GM12878 (cell line): ENCODE results near the gene LAT. TPM values are rescaled to one million over a fixed set of nuclear protein-coding genes. Genes with fewer than 3 reads are reported as not detected.

ENCODE experiments used
- BCLAF1 ChIP-seq: fragments of 450-650 bp; IDR thresholded peaks from 2 replicates; pipeline ENCODE4 v1.6.1; 2017; ENCODE audit warnings: antibody characterized with exemption, mild to moderate bottlenecking, moderate library complexity
- BRCA1 ChIP-seq: IDR thresholded peaks from 2 replicates; pipeline ENCODE4 v1.6.1; 2011; ENCODE audit warnings: low read depth, low read length, improper control_type of control experiment
- CHD4 ChIP-seq: fragments of 200-600 bp; sonication (generic); IDR thresholded peaks from 2 replicates; pipeline ENCODE4 v1.6.1; 2016; ENCODE audit warnings: mild to moderate bottlenecking
- EED ChIP-seq: sonication (generic); IDR thresholded peaks from 2 replicates; pipeline ENCODE4 v1.6.1; 2016; ENCODE audit warnings: antibody characterized with exemption, low read depth
- IKZF2 ChIP-seq, 2 experiments: fragments of 450-650 bp; IDR thresholded peaks; 2 replicates each; pipeline ENCODE4 v1.6.1; 2017; ENCODE audit warnings: mild to moderate bottlenecking in 2 of 2, moderate library complexity in 2 of 2
- IRF5 ChIP-seq: fragments of 450-650 bp; IDR thresholded peaks from 2 replicates; pipeline ENCODE4 v1.6.1; 2017; ENCODE audit warnings: borderline replicate concordance
- KLF5 ChIP-seq: fragments of 450-650 bp; IDR thresholded peaks from 2 replicates; pipeline ENCODE4 v1.6.1; 2014; ENCODE audit warnings: mild to moderate bottlenecking; ENCODE audit not compliant: partially characterized antibody
- MYB ChIP-seq: fragments of 150-350 bp; IDR thresholded peaks from 2 replicates; pipeline ENCODE4 v1.6.1; 2014; ENCODE audit warnings: mild to moderate bottlenecking, low read depth, low read length, borderline replicate concordance
- PKNOX1 ChIP-seq: fragments of 450-650 bp; IDR thresholded peaks from 2 replicates; pipeline ENCODE4 v1.6.1; 2016; ENCODE audit warnings: mild to moderate bottlenecking
- POLR2A ChIP-seq: IDR thresholded peaks from 2 replicates; pipeline ENCODE4 v1.6.1; 2011; ENCODE audit warnings: low read depth, mild to moderate bottlenecking, low read length
- RB1 ChIP-seq: fragments of 450-650 bp; formaldehyde crosslinking; IDR thresholded peaks from 2 replicates; pipeline ENCODE4 v1.6.1; 2017; ENCODE audit warnings: mild to moderate bottlenecking, borderline replicate concordance
- RELA ChIP-seq: fragments of 450-650 bp; IDR thresholded peaks from 2 replicates; pipeline ENCODE4 v1.8.0; 2014; ENCODE audit warnings: borderline replicate concordance; ENCODE audit not compliant: partially characterized antibody
- SIX5 ChIP-seq: IDR thresholded peaks from 2 replicates; pipeline ENCODE4 v1.6.1; 2011; ENCODE audit warnings: mild to moderate bottlenecking, low read depth, low read length, moderate library complexity; ENCODE audit not compliant: severe bottlenecking
- SMAD1 ChIP-seq: fragments of 450-650 bp; IDR thresholded peaks from 2 replicates; pipeline ENCODE4 v1.6.1; 2018; ENCODE audit warnings: mild to moderate bottlenecking, low read depth; ENCODE audit not compliant: partially characterized antibody
- SMARCA5 ChIP-seq: fragments of 450-650 bp; IDR thresholded peaks from 2 replicates; pipeline ENCODE4 v1.6.1; 2017; ENCODE audit warnings: mild to moderate bottlenecking
- SP1 ChIP-seq: IDR thresholded peaks from one replicate; pipeline ENCODE4 v1.6.1; 2011; ENCODE audit warnings: low read depth, low read length
- SREBF2 ChIP-seq: IDR thresholded peaks from 2 replicates; pipeline ENCODE4 v1.6.1; 2012; ENCODE audit warnings: mild to moderate bottlenecking, low read length
- TCF12 ChIP-seq: IDR thresholded peaks from 2 replicates; pipeline ENCODE4 v1.6.1; 2011; ENCODE audit warnings: low read depth, mild to moderate bottlenecking, low read length
- USF2 ChIP-seq: IDR thresholded peaks from 2 replicates; pipeline ENCODE4 v1.6.1; 2011; ENCODE audit warnings: low read depth, low read length, improper control_type of control experiment, borderline replicate concordance
- ZNF592 ChIP-seq: fragments of 450-650 bp; IDR thresholded peaks from 2 replicates; pipeline ENCODE4 v1.6.1; 2017; ENCODE audit warnings: mild to moderate bottlenecking, moderate library complexity
- polyA plus RNA-seq, 11 experiments: library from polyadenylated mRNA; depleted of rRNA in 4 of 11; unstranded in 6 of 11; stranded (reverse) in 5 of 11; fragments of >200 nt; fragmentation: Nextera tagmentation in 4 of 11; fragmentation: Illumina TruSeq in 1 of 11; extraction: Ambion mirVana in 4 of 11; extraction: Trizol in 1 of 11; gene quantifications; 1 replicate in 1 of 11; 2 replicates in 10 of 11; pipeline versions ENCODE4 v1.2.1 to v1.2.3, GENCODE V29; 2011 to 2016; ENCODE audit warnings: inconsistent platforms in 2 of 11, missing spikeins in 2 of 11, low read depth in 1 of 11
- total RNA-seq, 4 experiments: library from RNA; depleted of rRNA in 3 of 4; stranded (reverse); fragments of >200 nt in 3 of 4; fragmentation: Illumina TruSeq in 1 of 4; extraction: Trizol in 1 of 4; gene quantifications; 2 replicates each; pipeline versions ENCODE4 v1.2.1 to v1.2.3, GENCODE V29; 2013 to 2021

LAT gene
- total and polyA plus RNA-seq, 10 of the 15 experiments (the other 5 are each of a cell fraction or from before 2014, with no cell fraction given), result 0.39 to 6.9 (median 2.0) TPM

- TF ChIP-seq ZNF592, result no peak
- no peak for TF ChIP-seq SIX5
- no peak for TF ChIP-seq BCLAF1
- TF ChIP-seq TCF12, result no peak
- peak; percentile 70; the same call in 1 of the 2 replicates for TF ChIP-seq EED
- TF ChIP-seq POLR2A, result no peak
- TF ChIP-seq PKNOX1, result no peak
- TF ChIP-seq CHD4, result no peak
- TF ChIP-seq SMAD1, result no peak
- peak; percentile 78 for TF ChIP-seq SMARCA5
- no peak for TF ChIP-seq KLF5
- no peak for TF ChIP-seq USF2
- peak; percentile 40 for TF ChIP-seq SP1
- TF ChIP-seq MYB, result no peak
- TF ChIP-seq IKZF2 (IDR thresholded peaks at IDR 0.05), result peak; percentile 60 to 67; a peak in 3 of 4 replicates
- no peak for TF ChIP-seq IRF5
- TF ChIP-seq SREBF2, result no peak
- no peak for TF ChIP-seq BRCA1
- TF ChIP-seq RELA, result no peak
- TF ChIP-seq RB1, result no peak
Measured at GRCh38 chr16:29029168-29029994, 44.5 kb downstream of the LAT start (continued).
